Neural progenitor cell (in vitro differentiated cells): ENCODE data around the gene OR6F1. TPM values are rescaled to one million over a fixed set of nuclear protein-coding genes. Genes with fewer than 3 reads are reported as not detected.
"Not testable (repeated sequence)": the region's sequence is repeated elsewhere in the genome, so short reads cannot be mapped to it uniquely, and the experiment has no call there.

Source experiments
- DNase-seq: peaks from one replicate; pipeline ENCODE4 v3.0.0-alpha.2; 2016; ENCODE audit warnings: low spot score
- H2AFZ ChIP-seq: fragments of 200-600 bp; sonication (generic); replicated peaks from 2 replicates; pipeline ENCODE4 v1.6.1; 2016; ENCODE audit warnings: antibody characterized with exemption
- H3F3A ChIP-seq: fragments of 200-600 bp; sonication (generic); 2 replicates; pipeline ENCODE4 v1.6.1; 2016; ENCODE audit warnings: antibody characterized with exemption, low read depth
- H3K27ac ChIP-seq: fragments of 200-600 bp; sonication (generic); 2 replicates; pipeline ENCODE4 v1.5.1; 2016; ENCODE audit warnings: mild to moderate bottlenecking
- H3K27me3 ChIP-seq: fragments of 200-600 bp; sonication (generic); 2 replicates; pipeline ENCODE4 v1.6.1; 2016; ENCODE audit warnings: mild to moderate bottlenecking, moderate library complexity
- H3K36me3 ChIP-seq: fragments of 200-600 bp; sonication (generic); 2 replicates; pipeline ENCODE4 v1.5.1; 2016
- H3K4me1 ChIP-seq: fragments of 200-600 bp; sonication (generic); 2 replicates; pipeline ENCODE4 v1.6.1; 2016; ENCODE audit warnings: mixed run types
- H3K4me2 ChIP-seq: fragments of 200-600 bp; sonication (generic); 2 replicates; pipeline ENCODE4 v1.6.1; 2016
- H3K4me3 ChIP-seq: fragments of 200-600 bp; sonication (generic); 2 replicates; pipeline ENCODE4 v1.5.1; 2016
- H3K79me2 ChIP-seq: fragments of 200-600 bp; sonication (generic); 2 replicates; pipeline ENCODE4 v1.6.1; 2016; ENCODE audit warnings: low read depth
- H3K9ac ChIP-seq: fragments of 200-600 bp; sonication (generic); 2 replicates; pipeline ENCODE4 v1.6.1; 2016
- H3K9me3 ChIP-seq: fragments of 200-600 bp; sonication (generic); 2 replicates; pipeline ENCODE4 v1.5.1; 2016; ENCODE audit warnings: low read depth
- H4K20me1 ChIP-seq: fragments of 200-600 bp; sonication (generic); 2 replicates; pipeline ENCODE4 v1.6.1; 2016; ENCODE audit warnings: low read depth
- H3K27ac Mint-ChIP-seq: 3 replicates; pipeline ENCODE4 v1.8.0; 2021; ENCODE audit warnings: mixed read lengths
- H3K27me3 Mint-ChIP-seq: 2 replicates; pipeline ENCODE4 v1.8.0; 2022; ENCODE audit warnings: low read depth, mild to moderate bottlenecking, inconsistent platforms, moderate library complexity, mixed read lengths; ENCODE audit not compliant: insufficient read depth
- H3K36me3 Mint-ChIP-seq: 3 replicates; pipeline ENCODE4 v1.8.0; 2021; ENCODE audit warnings: mixed read lengths
- H3K4me1 Mint-ChIP-seq: 3 replicates; pipeline ENCODE4 v1.8.0; 2021; ENCODE audit warnings: mixed read lengths
- H3K4me3 Mint-ChIP-seq: 3 replicates; pipeline ENCODE4 v1.8.0; 2021; ENCODE audit warnings: mild to moderate bottlenecking, moderate library complexity, mixed read lengths
- H3K9me3 Mint-ChIP-seq: 3 replicates; pipeline ENCODE4 v1.8.0; 2020; ENCODE audit warnings: mixed read lengths
- EZH2 ChIP-seq: fragments of 200-600 bp; sonication (generic); IDR thresholded peaks from 2 replicates; pipeline ENCODE4 v1.6.1; 2017; ENCODE audit warnings: antibody characterized with exemption, mild to moderate bottlenecking, moderate library complexity
- EZH2phosphoT487 ChIP-seq: fragments of 200-600 bp; sonication (generic); IDR thresholded peaks from 2 replicates; pipeline ENCODE4 v1.6.1; 2017; ENCODE audit warnings: antibody characterized with exemption
- total RNA-seq: library from RNA; depleted of rRNA; stranded (reverse); fragments of >200 nt; gene quantifications from 2 replicates; pipeline ENCODE4 v1.2.3, GENCODE V29; 2015; ENCODE audit warnings: low replicate concordance
- TF ChIP-seq, protein P1 (sequence below): fragments of 200-600 bp; sonication (generic); IDR thresholded peaks from 2 replicates; pipeline ENCODE4 v1.5.1; 2017; ENCODE audit warnings: antibody characterized with exemption, mild to moderate bottlenecking

The OR6F1 gene
- not detected in 2 replicates for total RNA-seq

GRCh38 chr1:247716546-247716945, at the start of gene OR6F1:
Gene OR6F1 (minus strand): TSS chr1:247716646. CDS start chr1:247712755, 3,891 bp downstream.
- Mint-ChIP-seq H3K4me1 (no peaks in the 10 kb centered on the region), H3K36me3 (no peaks in the 10 kb centered on the region), H3K9me3 (no peaks in the 10 kb centered on the region), H3K27me3 (peaks cover 2% of the 10 kb centered on the region), H3K27ac (no peak within 1 kb of the TSS), H3K4me3 (no peak within 1 kb of the TSS)
- H3K27ac ChIP-seq, result no peak within 1 kb of the TSS
- DNase-seq, result no peak
- no peak for TF ChIP-seq EZH2phosphoT487
- TF ChIP-seq, protein P1, sequence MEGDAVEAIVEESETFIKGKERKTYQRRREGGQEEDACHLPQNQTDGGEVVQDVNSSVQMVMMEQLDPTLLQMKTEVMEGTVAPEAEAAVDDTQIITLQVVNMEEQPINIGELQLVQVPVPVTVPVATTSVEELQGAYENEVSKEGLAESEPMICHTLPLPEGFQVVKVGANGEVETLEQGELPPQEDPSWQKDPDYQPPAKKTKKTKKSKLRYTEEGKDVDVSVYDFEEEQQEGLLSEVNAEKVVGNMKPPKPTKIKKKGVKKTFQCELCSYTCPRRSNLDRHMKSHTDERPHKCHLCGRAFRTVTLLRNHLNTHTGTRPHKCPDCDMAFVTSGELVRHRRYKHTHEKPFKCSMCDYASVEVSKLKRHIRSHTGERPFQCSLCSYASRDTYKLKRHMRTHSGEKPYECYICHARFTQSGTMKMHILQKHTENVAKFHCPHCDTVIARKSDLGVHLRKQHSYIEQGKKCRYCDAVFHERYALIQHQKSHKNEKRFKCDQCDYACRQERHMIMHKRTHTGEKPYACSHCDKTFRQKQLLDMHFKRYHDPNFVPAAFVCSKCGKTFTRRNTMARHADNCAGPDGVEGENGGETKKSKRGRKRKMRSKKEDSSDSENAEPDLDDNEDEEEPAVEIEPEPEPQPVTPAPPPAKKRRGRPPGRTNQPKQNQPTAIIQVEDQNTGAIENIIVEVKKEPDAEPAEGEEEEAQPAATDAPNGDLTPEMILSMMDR, result no peak
- no peak for TF ChIP-seq EZH2
- no peaks in the 10 kb centered on the region for H3K4me1 ChIP-seq
- H3K9me3 ChIP-seq, result peaks cover 4% of the 10 kb centered on the region
- no peaks in the 10 kb centered on the region for H3K27me3 ChIP-seq
- no peaks in the 10 kb centered on the region for H3F3A ChIP-seq
- H3K36me3 ChIP-seq, result no peaks in the 10 kb centered on the region
- no peak within 1 kb of the TSS for H3K4me2 ChIP-seq
- H4K20me1 ChIP-seq, result no peaks in the 10 kb centered on the region
- H3K9ac ChIP-seq, result no peak within 1 kb of the TSS
- H3K4me3 ChIP-seq, result no peak within 1 kb of the TSS
- no peaks in the 10 kb centered on the region for H3K79me2 ChIP-seq
- no peak within 1 kb of the TSS for H2AFZ ChIP-seq

DNA sequence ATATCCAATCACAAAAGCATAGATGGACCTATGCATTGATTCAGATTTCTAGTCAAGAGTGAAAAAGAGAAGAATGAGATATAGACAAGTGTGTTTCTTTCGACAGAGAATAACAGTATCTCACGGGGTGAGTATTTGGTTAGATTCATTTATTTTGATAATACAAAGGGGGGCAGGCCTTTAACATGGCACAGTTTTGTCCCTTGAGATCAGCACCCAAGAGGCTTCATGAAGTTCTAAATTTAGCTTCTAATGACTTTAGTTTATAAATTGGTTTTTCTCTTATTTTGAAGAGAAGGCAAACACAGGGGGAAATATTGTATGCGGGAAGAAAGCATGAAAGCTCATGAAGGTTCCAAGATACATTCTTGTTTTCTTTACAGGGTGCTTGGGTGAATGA, 44.0 kb upstream of the OR6F1 start, which contains the start of gene OR1C1:
Gene OR1C1 (minus strand): TSS at position 101 of the 400 bp plus-strand sequence. CDS start 2,150 bp downstream, outside the sequence.
- Histone ChIP-seq H3K79me2 (no peaks in the 10 kb centered on the region), H3K27me3 (no peaks in the 10 kb centered on the region), H3K27ac (no peak within 1 kb of the TSS), H3K36me3 (no peaks in the 10 kb centered on the region), H3K9me3 (peaks cover 35% of the 10 kb centered on the region), H3F3A (no peaks in the 10 kb centered on the region), H3K4me2 (no peak within 1 kb of the TSS), H3K4me3 (no peak within 1 kb of the TSS), H3K9ac (no peak within 1 kb of the TSS), H4K20me1 (no peaks in the 10 kb centered on the region), H3K4me1 (no peaks in the 10 kb centered on the region), H2AFZ (no peak within 1 kb of the TSS)
- Mint-ChIP-seq H3K9me3 (no peaks in the 10 kb centered on the region), H3K27me3 (no peaks in the 10 kb centered on the region), H3K4me1 (no peaks in the 10 kb centered on the region), H3K4me3 (no peak within 1 kb of the TSS), H3K36me3 (no peaks in the 10 kb centered on the region), H3K27ac (no peak within 1 kb of the TSS)
- TF ChIP-seq EZH2 (no peak), EZH2phosphoT487 (no peak)
- TF ChIP-seq, protein P1, result no peak
- DNase-seq, result no peak

DNA sequence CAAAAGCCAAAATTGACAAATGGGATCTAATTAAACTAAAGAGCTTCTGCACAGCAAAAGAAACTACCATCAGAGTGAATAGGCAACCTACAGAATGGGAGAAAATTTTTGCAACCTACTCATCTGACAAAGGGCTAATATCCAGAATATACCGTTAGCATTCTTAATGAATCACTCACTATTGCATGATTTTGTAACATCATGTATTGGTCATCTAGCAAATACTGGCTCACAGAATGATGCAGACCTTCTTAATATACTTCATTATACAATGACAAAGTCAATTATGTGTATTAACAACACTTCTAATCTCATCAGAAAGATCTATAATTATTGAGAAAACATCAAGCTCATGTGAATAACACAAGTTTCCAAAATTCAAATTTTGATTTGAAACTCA, 37.9 kb upstream of the OR6F1 start:
- not testable (repeated sequence) for H3K4me3 Mint-ChIP-seq, H3K27ac ChIP-seq, H3F3A ChIP-seq, H3K4me2 ChIP-seq, H3K79me2 ChIP-seq, H4K20me1 ChIP-seq, H3K9ac ChIP-seq, H3K27ac Mint-ChIP-seq, H3K4me1 ChIP-seq, H3K36me3 ChIP-seq, H3K4me3 ChIP-seq, H3K27me3 Mint-ChIP-seq, DNase-seq, H3K36me3 Mint-ChIP-seq, H3K27me3 ChIP-seq, H3K4me1 Mint-ChIP-seq, H2AFZ ChIP-seq
- H3K9me3 ChIP-seq, result peaks cover 20% of the 10 kb centered on the region
- peaks cover 12% of the 10 kb centered on the region for H3K9me3 Mint-ChIP-seq

- no peak for DNase-seq
- Histone ChIP-seq H2AFZ (no peak overlapping the region), H3K9me3 (peaks cover 10% of the 10 kb centered on the region), H3K27me3 (no peaks in the 10 kb centered on the region), H4K20me1 (no peaks in the 10 kb centered on the region), H3K4me1 (no peaks in the 10 kb centered on the region), H3F3A (no peaks in the 10 kb centered on the region), H3K9ac (no peak overlapping the region), H3K27ac (no peak overlapping the region), H3K4me2 (no peak overlapping the region), H3K4me3 (no peak overlapping the region), H3K79me2 (no peaks in the 10 kb centered on the region), H3K36me3 (no peaks in the 10 kb centered on the region)
- Mint-ChIP-seq H3K4me1 (no peaks in the 10 kb centered on the region), H3K27ac (no peak overlapping the region), H3K36me3 (no peaks in the 10 kb centered on the region), H3K27me3 (no peaks in the 10 kb centered on the region), H3K4me3 (no peak overlapping the region), H3K9me3 (peaks cover 15% of the 10 kb centered on the region)
- TF ChIP-seq, protein P1, result no peak
These were observed 33.4 kb upstream of the OR6F1 start for GRCh38 chr1:247749870-247750269.
